ENCODE results near the gene C7orf33. TPM values are rescaled to one million over a fixed set of nuclear protein-coding genes. Genes with fewer than 3 reads are reported as not detected.

The C7orf33 gene
- total and polyA plus RNA-seq, 12 donors: not detected

DNA sequence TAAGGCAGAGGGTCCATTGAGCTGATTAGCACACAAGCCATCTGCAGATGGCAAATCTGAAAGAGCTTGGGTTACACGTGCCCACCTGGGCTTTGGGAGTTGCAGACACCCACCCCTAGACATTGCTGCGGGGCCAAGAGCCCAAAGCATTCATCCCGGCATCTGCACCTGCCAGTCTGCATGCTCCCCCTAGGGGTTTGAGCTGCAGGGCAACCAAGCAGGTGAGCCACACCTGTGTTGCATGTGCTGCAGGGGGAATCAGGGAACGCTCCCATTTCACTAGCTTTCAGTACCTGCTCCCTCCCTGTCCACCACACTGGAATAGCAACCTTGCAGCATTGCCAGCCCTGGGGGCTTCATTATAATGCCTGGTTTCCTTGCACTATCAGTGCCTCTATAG, 21.1 kb downstream of the C7orf33 start:
- H3K27me3 ChIP-seq: peaks cover 0 to 42% (median 10%) of the 10 kb centered on the region in 7 donors
- no peak overlapping the region for H3K27ac ChIP-seq
- no peaks in the 10 kb centered on the region for H3K36me3 ChIP-seq
- TF ChIP-seq, protein P1, sequence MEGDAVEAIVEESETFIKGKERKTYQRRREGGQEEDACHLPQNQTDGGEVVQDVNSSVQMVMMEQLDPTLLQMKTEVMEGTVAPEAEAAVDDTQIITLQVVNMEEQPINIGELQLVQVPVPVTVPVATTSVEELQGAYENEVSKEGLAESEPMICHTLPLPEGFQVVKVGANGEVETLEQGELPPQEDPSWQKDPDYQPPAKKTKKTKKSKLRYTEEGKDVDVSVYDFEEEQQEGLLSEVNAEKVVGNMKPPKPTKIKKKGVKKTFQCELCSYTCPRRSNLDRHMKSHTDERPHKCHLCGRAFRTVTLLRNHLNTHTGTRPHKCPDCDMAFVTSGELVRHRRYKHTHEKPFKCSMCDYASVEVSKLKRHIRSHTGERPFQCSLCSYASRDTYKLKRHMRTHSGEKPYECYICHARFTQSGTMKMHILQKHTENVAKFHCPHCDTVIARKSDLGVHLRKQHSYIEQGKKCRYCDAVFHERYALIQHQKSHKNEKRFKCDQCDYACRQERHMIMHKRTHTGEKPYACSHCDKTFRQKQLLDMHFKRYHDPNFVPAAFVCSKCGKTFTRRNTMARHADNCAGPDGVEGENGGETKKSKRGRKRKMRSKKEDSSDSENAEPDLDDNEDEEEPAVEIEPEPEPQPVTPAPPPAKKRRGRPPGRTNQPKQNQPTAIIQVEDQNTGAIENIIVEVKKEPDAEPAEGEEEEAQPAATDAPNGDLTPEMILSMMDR (IDR thresholded peaks at IDR 0.05): no peak
- no peaks in the 10 kb centered on the region for H3K9me3 ChIP-seq
- ATAC-seq (no peak), DNase-seq (no peak)
- no peak overlapping the region for H3K4me3 ChIP-seq
- H3K4me1 ChIP-seq: no peaks in the 10 kb centered on the region
- intact Hi-C loops (cut with DNase I): no loop called here
- 53 to 56% methylated on average over 4 of the region's 4 CpGs for WGBS, 2 donors

DNA sequence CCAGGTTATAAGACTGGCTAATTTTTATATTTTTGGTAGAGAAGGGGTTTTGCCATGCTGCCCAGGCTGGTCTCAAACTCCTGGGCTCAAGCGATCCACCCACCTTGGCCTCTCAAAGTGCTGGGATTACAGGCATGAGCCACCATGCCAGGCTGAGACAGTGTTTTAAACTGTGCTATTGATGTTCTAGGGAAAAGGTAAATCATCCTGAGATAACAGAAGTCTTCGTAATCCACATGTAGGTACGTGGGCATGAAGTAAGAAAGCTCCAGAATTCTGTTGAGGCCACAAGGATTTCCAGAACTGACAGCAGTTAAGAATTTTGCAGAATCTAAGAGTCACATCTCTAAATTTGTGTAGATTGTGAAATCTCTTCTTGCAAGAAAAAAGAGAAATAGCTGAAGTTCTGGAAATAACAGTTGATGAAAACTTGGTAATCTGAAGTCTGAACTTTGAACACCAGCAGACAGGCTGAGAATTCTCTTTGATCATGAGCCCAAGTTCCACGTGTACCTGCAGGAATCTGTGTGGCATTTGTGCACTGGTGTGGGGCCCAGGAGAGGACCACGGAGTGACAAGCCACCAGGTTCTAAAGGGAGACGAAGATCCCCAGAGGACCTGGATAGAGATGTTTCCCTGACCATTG, 24.6 kb downstream of the C7orf33 start:
- intact Hi-C loops (cut with DNase I): no loop called here
- Histone ChIP-seq H3K27ac (no peak overlapping the region), H3K9me3 (peaks cover 0 to 11% (median 0%) of the 10 kb centered on the region in 11 donors), H3K36me3 (no peaks in the 10 kb centered on the region), H3K27me3 (peaks cover 0 to 63% (median 22%) of the 10 kb centered on the region in 7 donors), H3K4me1 (no peaks in the 10 kb centered on the region), H3K4me3 (no peak overlapping the region)
- DNase-seq (no peak), ATAC-seq (no peak)
- TF ChIP-seq, protein P1 (IDR thresholded peaks at IDR 0.05): no peak
- 68 to 72% methylated on average over 6 of the region's 6 CpGs for WGBS, 2 donors

DNA sequence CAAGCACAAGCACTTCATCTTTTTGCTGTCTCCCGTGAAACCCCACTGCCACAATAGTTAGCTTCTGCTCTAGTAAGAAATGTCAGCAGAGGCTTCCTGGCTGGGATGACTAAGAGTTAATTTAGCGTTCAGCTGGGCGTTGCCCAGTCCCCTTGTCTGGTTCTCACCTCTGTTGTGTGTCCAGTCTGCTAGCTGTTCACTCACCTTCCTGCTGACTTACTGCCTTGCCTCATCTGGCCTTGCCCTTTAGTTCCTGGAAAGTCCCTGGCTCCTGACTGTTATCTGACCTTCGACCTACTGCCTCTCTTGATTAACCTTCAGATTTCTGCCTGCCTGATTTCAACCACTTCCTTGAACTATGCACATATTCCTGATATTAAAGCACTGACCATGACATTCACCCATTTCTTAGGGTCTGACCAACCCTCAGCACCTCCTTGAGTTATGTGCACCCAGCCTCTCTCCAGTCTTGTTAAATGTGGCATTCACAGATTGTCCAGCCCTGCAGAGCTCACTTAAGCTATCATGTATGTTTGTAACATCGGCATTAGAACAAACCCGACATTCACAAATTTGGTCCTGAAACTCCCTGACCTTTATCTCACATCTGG, 30.3 kb downstream of the C7orf33 start:
- WGBS, 2 donors: 63 to 69% methylated on average over 6 of the region's 6 CpGs
- no peaks in the 10 kb centered on the region for H3K36me3 ChIP-seq
- H3K4me1 ChIP-seq: peaks cover 0 to 11% (median 0%) of the 10 kb centered on the region in 9 donors
- no peak overlapping the region for H3K4me3 ChIP-seq
- TF ChIP-seq, protein P1 (IDR thresholded peaks at IDR 0.05): no peak
- peaks cover 0 to 40% (median 12%) of the 10 kb centered on the region in 7 donors for H3K27me3 ChIP-seq
- H3K9me3 ChIP-seq: peaks cover 0 to 11% (median 0%) of the 10 kb centered on the region in 11 donors
- ATAC-seq (no peak), DNase-seq (no peak)
- H3K27ac ChIP-seq: no peak overlapping the region
- intact Hi-C loops (cut with DNase I): no loop called here

DNA sequence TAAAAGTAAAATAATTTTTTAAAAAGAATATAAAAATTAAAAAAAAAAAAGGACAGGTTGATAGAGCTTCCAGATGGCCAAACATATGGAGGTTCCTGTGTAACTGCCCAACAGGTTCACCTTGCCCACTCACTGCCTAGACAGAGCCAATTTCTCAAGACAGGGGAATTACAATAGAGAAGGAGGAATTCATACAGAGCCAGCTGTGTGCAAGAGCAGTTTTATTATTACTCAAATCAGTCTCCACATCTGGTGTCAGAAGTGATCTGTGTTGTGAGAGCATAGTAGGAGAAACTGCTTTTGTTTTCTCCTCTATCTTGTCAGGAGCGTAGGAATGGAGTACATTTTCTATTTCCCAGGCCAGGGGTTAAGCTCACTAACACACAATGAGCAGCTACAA, 31.0 kb downstream of the C7orf33 start:
- TF ChIP-seq, protein P1 (IDR thresholded peaks at IDR 0.05): no peak
- 97 to 100% methylated on average over 1 of the region's 1 CpG for WGBS, 2 donors
- ATAC-seq: no peak

More for the DNA sequence above, 31.0 kb downstream of the C7orf33 start:
- Histone ChIP-seq H3K27ac (no peak overlapping the region), H3K4me3 (no peak overlapping the region), H3K9me3 (peaks cover 0 to 11% (median 0%) of the 10 kb centered on the region in 11 donors), H3K36me3 (no peaks in the 10 kb centered on the region), H3K27me3 (peaks cover 0 to 33% (median 12%) of the 10 kb centered on the region in 7 donors), H3K4me1 (peaks cover 0 to 11% (median 0%) of the 10 kb centered on the region in 9 donors)
- intact Hi-C loops (cut with DNase I): no loop called here
- DNase-seq: no peak

All from heart right ventricle (tissue), 16 donors.